IPS-NIHi7 (cell line): ENCODE results near the gene FREM3.

Experiments
- DNase-seq: peaks from one replicate; pipeline ENCODE4 v3.0.0; 2012; ENCODE audit warnings: mixed read lengths; ENCODE audit errors: extremely low spot score

FREM3 gene

DNA sequence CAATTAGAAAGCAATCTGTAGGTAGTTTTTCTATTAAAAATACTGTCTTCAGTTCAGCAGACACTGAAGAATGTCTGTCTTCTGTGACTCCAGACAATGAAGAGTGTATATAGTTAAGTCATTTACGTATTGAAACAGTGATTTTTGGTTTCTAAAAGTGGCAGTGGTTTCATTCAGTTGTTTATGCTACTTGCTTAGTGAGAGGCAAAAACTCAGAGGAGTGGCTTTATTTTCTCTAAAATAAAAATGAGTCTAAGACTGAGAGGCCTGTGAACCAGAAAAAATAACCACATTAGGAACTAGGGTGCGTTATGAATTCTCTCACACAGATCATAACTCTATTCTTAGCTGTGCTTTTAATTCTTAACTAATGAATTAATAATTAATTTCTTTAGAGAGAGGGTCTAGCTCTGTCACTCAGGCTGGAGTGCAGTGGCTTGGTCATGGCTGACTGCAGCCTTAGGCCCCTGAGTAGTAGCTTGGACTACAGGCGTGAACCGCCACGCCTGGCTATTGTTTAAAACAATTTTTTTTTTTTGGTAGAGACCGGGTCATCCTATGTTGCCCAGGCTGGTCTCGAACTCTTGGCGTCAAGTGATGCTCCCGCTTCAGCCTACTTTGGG, 31.4 kb downstream of the FREM3 start:
- DNase-seq = no peak

DNA sequence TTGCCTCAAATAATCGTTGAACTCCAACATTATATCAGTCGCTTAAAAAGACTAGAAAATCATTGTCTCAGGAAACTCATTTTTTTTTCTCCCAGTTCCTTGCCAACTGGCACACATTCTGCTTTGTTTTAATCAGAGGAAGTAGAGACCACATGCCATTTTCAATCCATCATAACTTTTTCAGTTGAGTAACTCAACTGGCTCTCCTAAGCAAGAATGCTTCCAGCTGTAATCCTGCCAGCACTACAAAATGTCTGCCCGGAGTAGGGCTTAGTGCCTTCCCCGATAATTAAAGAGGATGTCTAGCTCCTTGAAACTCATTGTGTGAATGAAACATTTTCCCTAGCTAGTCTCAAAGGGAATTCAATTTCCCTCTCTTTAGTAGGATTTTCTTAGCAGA, 33.0 kb downstream of the FREM3 start:
- no peak for DNase-seq

DNA sequence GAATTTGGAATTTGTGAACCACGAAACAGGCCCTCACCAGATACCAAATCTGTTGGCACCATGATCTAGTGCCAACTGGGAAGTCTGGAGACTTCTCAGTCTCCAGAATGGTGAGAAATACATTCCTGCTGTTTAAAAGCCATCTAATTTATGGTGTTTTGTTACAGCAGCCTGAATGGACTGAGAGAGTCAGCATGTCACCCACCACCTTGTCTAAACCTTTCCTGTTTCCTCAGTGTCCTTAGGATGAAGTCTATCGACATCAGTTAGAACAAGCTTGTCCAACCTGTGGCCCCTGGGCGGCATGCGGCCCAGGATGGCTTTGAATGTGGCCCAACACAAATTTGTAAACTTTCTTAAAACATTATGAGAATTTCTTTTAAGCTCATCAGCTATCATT, 42.1 kb downstream of the FREM3 start:
- no peak for DNase-seq

DNA sequence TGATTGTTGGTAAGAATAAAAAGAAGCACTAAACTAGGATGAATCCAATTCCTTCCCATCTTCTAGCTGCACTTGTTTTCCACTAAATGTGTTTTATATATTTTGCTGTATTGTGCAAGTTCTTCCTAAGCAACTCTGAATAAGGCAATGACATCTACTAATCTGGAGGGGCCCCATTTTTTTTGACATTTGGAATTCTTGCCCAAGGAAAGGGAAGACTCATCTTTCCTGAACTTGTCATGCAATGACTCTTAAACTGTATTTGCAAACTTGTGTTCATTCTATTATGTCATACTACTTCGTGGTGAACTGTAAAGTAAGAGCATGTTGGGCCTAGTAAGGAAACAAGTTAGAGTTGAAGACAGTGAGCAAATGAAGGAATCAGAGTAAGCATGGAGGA, 45.9 kb downstream of the FREM3 start:
- no peak for DNase-seq

DNA sequence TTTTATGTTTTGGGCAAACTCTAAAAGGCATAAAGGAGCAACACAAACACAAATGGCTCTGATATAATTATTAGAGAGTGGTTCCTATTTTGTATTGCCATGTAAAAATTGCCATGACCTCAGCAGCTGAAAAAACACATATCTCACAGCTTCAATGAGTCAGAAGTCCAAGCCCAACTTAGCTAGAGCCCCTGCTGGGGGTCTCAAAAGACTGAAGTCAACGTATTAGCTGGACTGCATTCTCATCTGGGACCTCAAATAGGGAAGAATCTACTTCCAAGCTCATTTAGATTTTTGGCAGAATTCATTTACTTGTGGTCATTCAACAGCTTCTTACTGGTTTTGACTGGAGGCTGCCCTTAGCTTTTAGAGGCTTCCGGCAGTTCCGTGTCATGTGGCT, 47.4 kb downstream of the FREM3 start:
- DNase-seq = no peak

DNA sequence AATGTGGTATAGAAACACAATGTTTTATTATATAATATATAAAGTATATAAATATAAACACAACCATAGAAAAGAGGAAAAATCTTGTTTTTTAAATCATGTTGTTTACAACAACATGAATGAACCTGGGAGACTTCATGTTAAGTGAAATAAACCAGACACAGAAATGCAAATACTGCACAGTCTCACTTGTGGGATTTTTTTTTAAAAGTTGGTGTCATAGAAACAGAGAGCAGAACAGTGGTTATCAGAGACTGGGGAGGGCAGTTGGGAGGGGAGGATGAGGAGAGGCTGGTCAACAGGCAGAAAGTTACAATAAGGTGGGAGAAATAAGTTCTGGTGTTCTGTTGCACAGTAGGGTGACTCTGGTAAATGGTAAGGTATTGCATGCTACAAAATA, 57.1 kb downstream of the FREM3 start:
- no peak for DNase-seq

DNA sequence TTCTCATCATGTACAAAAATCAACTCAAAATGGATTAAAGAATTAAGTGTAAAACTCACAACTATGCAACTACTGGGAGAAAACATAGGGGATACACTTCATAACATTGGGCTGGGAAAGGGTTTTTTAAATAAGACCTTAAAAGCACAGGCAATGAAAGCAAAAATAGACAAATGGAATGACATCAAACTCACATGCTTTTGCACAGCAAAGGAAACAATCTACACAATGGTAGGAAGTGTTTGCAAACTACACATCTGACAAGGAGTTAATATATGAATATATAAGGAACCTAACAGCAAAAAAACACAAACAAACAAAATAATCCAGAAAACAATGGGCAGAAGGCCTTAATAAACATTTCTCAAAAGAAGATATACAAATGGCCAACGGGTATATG, 57.9 kb downstream of the FREM3 start:
- no peak for DNase-seq

DNA sequence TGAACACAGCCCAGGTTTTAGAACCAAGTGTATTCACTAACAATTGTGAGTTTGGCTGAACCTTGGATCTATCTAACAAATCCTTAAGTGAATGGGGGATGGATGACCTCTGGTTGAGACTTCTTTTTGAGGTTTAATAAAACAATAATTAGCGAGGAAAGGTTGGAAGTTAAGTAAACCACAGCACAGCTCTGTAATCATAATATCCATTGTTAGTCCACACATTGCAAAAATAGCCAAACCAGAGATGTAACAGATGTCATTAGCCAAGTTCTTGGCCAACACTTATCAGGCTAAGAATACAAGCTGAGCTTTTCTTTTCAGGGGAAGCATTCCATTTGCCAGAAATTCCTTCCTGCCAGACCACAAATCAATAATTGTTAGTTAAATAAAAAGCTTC, 59.1 kb downstream of the FREM3 start:
- DNase-seq = no peak

DNA sequence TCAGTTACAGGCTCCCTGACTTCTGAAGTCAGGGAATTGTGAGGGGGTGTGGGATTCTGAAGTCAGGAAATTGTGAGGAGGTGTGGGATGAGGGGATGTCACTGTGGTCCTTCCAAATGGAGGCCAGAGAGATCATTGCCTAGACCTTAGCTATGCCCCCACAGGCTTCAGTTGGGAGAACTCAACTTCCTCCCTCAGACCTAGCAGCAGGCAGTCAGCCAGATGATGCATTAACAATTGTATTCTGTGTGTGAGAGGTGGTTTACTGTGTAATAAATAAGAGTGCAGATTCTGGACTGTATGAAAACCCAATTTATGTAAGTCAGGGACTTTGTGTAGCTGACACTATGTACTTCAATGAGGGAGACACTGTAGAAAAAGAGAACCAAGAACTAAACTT, 65.7 kb downstream of the FREM3 start:
- no peak for DNase-seq

DNA sequence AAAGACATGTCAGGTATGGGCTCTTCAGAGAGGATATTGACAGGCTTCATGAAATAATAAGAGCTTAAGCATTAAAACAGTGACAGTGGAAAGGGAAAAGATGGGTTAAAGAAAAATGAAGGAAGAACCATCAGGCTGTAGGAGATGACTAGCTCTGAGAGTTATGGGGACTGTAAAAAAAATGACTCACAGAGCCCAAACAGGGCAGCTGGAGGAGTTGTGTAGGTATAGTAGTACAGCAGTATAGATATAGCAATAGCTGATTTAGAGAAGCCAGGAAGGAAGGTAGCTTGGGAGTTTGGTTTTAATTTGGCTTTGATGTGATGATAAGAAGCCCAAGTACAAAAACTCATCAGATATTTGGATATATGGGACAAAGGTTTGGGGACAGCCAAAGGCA, 66.6 kb downstream of the FREM3 start:
- no peak for DNase-seq

DNA sequence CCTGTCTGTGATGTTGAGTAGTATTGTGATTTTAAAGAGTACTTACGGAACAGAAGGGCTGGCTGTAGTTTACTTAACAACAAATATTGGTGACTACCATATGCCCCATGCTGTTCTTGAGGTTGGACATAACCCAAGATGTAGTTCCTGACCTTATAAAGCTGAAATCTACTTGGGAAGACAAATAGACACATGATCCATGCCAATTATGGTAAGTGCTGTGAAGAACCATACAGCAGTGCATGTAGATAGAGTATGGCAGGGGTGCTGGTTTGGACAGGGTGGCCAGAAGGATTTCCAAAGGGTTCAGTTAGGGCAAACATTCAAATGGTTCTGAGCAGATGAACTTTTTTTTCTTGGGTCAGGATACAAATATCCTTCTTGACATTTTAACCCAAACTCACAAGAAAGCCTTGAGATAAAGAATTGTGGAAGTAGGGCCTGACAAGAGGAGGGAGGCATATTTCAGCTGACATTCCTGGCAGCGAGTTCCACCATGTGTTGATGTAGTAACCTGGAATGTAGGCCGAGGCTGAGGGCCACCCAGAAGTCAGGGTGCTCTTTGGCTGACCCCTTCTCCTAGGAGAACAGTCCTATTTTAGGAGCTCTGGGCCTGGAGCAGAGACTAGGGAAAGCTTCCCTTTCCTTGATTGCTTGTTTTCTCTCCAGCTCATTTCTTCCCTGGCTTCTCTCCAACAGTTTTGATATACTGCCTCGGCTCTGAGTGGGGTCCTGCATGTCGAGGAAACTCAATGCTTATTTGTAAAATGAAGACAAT, 74.2 kb downstream of the FREM3 start:
- no peak for DNase-seq

DNA sequence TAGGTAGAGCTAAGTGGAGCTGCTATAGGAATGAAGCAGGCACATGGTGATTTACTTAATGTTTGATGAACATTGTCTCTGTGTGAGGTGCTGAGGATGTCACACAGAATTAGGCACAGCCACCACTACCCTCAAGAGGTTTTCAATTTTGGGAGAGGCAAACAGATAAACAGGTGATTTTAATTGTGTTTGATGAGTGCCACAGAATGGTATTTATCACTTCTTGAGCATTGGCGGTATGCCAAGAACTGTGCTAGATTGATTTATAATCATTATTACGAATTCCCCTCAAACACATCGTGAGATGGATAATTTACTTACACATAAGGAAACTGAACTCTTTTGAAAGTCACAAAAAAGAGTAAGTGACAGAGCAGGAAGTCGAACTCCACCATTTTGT, 74.8 kb downstream of the FREM3 start:
- no peak for DNase-seq

DNA sequence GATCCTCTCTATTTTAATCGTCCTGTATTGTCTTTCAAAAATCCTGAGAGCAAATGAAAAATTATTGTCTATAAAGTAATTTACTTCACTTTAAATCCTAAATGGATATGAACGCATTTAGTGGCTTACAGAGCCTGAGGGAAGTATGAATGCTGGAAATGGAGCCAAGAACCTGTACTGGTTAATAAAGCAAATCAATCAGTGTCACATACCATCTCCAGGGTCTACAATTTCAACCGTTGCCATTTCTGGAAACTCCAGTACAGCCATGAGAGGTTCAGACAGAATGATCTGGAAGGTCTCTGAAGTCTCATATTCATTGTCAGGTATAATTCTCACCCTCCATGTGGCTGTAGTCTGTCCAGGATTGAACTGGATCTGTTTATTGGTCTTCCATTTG, 76.6 kb downstream of the FREM3 start:
- DNase-seq = no peak

DNA sequence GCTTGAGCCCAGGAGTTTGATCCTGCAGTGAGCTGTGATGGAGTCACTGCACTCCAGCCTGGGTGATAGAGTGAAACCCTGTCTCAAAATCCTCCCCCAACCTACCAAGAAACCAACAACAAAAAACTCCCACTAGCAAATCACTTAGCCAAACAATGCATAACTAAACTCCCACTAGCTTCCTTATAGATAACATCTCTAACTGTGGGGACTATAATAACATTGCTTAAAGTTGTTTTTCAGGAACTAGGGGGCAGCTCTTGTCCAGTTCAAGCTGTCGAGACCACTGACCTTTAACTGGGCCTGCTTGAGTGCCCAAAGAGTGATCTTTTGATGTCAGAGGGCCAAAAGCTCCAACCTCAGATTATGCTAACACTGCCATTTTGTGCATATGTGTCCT, 81.7 kb downstream of the FREM3 start:
- no peak for DNase-seq

DNA sequence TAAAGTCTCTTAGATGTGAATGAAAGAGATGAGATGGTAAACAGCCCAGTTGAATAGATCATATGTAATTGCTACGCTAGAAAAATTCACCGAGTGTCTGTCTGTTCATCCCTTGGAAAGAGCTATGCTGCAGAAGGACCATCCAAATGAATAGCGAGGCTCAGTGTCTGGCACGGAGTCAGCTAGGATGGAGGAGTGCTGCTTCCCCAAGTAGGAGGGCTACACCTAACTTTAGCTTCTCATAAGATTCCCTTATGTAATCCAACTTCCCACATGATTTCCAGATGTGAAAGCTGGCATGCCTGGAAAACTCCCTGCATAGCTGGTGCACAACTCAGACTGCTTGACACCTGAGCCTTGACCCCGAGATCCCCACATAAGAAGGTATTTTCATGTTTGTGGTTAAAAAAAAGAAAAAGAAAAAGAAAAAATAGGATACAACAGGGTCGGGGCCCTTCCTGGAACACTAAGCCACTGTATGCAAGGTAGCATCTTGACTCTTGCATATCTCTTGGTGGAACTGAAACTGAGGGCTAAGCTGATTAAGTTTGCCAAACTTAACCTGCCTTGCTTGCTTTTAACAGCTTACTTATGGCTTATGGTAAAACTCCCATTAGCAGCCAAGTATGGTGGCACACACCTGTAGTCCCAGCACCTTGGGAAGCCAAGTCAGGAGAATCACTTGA, 82.3 kb downstream of the FREM3 start:
- DNase-seq = no peak

DNA sequence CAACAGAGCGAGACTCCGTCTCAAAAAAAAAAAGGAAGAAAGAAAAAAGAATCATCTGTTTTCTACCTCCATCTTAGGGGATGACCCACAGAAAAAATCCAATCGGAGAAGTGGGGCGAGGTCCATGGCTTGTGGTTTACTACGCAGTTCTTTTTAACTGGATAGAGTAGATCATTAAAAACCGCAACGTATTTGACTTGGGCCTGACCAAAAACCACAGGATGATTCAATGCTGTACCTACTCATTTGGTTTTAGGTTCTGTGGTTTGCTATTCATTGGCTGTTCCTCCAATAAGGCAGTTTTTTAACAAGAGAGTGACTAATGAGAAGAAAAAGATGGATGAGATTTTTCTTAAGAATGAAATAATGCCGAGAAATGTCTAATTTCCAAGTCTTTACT, 83.7 kb downstream of the FREM3 start:
- DNase-seq = no peak

DNA sequence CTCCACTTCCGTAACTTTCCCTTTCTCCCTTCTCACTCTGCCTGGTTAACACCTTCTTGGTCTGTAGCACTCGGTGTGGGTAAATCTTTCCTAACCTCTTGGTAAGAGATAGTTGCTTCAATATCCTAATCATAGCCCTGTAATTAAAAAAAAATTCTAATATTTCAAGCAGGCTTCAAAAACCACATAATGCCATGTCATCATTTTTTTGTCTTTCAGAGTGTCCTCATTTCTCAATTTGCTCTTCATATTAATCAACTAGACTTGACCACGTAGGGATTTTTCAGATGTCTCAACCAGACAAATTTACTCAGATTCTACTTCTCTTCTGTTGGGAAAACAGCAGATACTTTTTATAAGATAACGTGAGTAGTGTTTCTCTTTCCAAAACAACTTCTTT, 91.0 kb downstream of the FREM3 start:
- DNase-seq = no peak

DNA sequence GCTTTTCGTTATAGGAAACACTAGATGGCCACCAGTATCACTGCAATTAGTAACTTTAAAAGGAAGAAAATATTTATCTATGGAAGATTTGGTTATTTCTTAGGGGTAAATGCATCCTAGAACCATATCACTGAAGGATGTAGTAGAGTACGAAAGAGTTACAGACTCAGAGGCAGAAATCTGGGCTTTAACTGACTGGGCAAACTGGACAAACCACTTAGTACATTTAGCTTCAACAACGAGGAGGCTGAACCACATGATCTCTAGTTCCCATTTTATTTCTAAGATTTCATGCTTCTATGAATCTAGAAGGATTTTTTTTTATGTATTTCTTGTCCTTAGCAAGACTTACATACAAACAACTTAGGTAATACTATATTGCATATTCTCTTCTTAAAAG, 94.0 kb downstream of the FREM3 start:
- no peak for DNase-seq

DNA sequence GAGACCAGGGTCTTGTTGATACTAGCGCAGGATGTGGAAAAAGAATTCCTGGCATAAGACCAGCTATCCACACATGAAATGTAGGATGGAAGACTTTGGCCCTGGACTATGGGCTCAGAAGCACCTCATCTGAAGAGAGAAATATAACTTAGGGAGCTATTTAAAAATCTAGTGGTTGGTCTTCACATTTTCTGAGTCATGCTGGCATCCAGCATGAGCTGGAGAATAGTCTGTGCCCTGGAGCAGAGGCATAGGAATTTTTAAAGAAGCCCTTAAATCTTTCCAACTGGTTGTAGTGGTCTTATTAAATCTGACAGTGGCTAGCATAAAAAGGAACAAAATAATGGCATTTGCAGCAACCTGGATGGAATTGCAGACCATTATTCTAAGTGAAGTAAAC, 100.6 kb downstream of the FREM3 start:
- no peak for DNase-seq

DNA sequence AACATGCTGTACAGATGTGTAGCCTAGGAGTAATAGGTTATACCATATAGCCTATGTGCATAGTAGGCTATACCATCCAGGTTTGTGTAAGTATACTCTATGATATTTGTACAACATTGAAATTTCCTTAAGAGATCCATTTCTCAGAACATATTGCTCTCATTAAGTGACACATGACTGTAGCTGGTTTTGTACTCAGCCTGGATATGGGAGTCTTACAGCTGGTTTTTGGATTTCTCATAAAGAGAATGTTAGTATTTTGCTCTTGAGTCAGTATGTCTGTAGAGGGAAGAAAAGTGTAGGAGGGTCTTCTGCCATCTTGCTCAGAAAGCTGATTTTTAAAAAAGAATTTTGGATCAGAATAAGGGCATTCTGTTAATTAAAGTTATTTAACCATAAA, 101.7 kb downstream of the FREM3 start:
- DNase-seq = no peak

DNA sequence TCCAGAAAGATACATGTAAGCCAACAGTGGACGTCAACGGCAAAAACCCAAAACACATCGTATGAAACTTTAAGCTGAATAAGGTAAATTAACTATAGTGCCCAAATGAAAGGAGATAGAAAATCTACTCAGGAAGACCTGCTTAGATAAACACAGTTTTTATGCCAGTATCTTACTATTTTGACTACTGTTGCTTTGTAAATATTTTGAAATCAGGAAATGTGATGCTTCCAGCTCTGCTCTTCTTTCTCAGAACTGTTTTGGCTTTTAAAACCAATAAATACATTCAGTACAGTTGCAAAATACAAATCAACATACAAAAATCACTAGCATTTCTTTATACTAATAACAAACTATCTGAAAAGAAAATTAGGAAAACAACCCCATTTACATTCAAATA, 103.2 kb downstream of the FREM3 start:
- DNase-seq = no peak

DNA sequence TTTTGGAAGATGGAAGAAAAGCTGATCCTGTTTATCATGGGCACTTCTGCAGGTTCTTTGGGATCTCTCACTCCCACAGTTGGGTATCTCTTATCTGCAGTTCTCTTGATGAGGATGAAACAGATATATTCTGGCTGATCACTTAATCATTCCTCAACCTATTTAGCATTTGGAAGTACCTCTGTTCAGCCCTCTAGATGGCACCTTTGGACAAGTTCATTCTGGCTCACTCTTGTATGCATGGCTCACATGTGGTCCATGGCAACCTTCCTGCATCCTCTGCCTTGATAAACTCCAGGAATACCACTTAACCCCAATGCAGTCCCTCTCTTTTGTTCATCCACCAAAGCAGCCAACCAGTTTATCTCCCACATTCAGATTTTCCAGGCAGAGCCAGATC, 112.8 kb downstream of the FREM3 start:
- DNase-seq = no peak

DNA sequence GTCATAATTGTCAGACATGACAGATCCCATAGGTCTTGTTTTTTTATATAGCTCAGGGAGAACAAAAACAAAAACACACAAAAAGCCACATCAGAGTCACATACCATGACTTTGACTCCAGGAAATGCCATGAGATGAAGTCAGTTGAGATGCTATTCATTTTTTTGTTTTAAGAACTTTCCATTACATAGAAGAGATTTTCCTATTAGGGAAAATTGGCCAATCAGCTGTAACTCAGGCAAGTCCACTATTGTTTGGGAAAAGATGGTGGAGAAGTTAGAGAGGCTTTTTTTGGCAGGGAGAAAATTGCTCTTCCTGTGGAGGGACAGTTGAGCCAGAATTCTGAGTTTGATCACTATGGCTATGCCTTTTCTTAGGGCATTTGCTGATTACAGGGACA, 114.4 kb downstream of the FREM3 start:
- DNase-seq = no peak
